GM18858 (cell line): Measurements from ENCODE around the gene C1orf122.

Experiments
- ATAC-seq: cut with Tn5 transposase; IDR thresholded peaks from one replicate; pipeline ENCODE4 v1.9.1; 2021; ENCODE audit not compliant: unreplicated experiment

Gene C1orf122

DNA sequence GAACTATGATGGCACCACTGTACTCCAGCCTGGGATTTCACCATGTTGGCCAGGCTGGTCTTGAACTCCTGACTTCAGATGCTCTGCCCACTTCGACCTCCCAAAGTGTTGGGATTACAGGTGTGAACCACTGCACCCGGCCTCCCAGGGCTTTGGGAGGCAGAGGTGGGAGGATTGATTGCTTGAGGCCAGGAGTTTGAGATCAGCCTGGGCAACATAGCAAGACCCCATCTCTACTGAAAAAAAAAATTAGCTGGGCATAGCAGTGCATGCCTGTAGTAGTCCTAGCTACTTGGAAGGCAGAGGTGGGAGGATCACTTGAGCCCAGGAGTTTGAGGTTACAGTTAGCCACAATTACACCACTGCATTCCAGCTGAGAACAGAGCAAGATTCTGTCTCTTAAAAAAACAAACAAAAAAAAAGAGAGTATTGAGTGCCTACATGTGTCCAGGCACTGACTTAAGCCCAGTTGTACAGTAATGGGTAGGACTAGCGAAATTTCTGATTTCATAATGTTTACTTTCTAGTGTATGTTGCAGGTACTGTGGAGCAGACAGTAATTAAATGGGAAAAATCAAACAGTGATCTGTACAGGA is 9.7 kb upstream of the C1orf122 start:
- ATAC-seq, result no peak

DNA sequence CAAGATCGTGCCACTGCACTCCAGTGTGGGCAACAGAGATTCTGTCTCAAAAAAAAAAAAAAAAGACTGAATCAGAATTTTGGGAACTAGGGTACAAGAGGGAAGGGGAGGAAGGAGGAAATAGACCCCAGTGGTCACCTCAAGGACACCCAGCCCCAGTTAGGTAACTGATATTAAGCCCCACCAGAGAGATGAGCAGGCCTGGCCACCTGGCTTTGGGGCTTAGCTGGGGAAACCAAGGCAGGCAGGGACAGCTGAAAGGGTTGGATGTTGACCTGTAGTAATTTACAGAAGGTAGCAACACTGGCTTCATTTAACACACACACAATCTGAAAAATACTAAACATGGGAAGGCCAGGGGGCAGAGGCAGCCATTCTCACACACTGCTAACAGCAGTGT is 5.2 kb upstream of the C1orf122 start:
- no peak for ATAC-seq

DNA sequence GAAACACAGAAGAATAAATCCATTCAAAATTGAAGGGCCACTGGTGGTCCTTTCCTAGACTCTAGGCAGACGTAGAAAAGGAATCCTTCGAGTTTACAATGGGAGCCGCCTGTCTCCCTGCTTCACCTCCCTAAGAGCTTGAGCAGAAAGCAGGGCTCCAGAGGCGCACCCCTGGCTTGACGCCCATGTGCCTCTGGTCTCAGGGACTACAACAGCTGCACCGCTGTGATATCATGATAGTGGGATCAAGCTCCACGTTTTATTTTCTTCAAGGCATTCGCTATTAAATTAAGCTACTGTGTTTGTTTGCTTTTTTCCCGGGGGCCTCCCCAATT is 403 bp upstream of the C1orf122 start:
- no peak for ATAC-seq

DNA sequence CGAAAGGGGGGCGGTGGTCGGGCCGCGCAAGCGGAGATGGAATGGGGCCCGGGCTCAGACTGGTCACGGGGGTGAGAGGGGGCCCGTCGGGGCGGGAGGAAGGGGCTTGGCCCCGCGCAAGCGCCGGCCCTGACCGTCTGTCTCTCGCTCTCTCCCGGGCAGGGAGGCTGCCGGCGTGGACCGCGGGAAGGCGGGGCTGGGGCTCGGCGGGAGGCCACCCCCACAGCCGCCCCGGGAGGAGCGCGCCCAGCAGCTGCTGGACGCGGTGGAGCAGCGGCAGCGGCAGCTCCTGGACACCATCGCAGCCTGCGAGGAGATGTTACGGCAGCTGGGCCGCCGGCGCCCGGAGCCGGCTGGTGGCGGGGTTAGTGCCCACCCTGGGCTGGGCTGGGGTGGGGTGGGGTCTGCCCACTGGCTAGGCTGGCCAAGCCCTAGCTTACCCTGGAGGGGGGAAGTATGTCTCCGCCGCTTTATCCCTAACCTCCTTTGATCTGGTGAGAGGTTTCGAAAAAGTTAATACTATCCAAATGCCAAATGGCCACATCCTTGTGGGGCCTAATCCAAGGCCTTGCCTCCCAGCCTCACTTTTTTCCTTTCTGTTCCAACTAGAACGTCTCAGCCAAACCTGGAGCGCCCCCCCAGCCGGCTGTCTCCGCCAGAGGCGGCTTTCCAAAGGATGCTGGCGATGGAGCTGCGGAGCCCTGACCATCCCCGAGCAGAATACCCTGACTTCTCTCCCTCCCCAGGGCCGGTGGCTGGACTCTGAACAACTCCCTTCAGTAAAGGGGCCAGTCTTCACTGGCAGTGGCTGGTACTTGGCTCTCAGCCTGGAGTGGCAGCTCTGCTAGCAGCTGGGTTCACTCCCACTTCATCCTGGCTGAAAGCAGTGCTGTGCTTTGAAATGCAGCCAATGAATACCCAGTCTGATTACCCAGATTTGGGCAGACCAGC is 1.1 kb downstream of the C1orf122 start:
- peak; percentile 17 for ATAC-seq

DNA sequence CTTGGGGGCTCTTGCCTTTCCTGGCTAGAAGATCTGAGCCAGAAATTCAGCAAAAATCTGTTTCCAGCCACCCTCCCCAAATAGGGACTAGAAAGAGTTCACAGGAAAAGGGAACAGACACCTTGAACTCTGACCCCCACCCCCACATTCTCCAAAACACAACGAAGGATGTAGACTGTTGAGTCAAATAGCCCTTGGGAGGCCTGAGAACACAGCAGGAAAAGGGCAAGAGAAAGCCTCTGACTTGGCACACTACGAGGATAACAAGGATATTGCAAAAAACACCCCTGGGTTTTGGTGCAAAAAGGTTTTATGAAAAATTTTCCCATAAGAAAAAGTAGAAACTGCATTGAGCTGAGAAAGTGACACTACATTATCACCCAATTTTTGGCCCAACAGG is 2.4 kb downstream of the C1orf122 start:
- ATAC-seq, result no peak

DNA sequence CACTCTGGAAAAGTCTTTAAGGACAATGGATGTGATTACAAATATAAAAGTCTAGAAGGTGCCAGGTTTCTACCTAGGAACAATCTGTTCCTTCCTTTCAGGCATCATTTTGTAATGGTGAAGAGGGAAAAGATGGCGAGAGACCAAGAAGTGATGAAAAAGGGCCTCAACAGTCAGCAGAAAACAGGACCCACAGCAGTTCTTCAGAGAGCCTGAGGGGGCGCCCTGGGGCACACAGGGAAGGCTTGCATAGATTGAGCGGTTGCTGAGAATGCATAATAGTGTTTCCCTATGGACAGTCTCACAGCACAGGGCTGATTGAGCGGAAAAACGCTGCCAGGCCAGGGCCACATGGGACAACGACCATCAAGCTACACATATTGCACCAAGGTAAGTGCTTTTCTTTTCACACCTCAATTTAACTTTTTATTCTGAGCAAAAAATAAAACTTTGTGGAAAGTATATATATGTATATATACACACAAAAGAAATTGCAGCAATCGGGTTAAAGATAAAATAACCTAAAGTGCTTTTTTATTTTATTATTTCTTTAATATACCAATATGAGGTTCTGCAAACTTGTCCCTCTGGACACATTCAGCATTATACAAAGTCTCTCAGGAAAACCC is 3.6 kb downstream of the C1orf122 start:
- no peak for ATAC-seq

DNA sequence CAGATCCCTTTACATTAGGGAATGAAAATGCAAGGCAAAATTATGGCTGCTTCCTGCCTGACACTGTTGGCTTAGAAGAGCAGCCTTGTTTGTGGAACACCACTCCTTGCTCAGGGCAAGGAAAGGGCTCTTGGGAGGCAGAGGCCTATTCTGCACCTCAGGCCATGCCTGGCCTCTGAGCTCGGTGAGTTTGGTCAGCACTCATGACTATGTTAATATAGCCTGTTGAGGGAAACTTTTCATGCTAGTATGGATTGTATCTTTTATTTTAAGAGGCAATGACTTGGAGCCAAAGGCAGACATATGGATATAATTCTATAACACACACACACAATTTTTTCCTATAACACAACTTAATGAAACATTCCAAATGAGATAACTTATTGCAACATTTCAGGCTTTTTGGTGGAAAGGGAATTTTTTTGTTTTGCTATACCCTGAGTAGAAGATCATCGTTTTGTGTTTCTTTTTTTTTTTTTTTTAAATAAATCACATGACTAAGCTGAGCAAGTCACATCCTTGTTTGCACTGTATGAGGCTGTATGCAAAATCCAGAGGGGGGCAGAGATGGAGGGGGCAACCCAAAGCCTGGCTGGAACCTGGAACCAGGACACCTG is 6.0 kb downstream of the C1orf122 start:
- no peak for ATAC-seq

DNA sequence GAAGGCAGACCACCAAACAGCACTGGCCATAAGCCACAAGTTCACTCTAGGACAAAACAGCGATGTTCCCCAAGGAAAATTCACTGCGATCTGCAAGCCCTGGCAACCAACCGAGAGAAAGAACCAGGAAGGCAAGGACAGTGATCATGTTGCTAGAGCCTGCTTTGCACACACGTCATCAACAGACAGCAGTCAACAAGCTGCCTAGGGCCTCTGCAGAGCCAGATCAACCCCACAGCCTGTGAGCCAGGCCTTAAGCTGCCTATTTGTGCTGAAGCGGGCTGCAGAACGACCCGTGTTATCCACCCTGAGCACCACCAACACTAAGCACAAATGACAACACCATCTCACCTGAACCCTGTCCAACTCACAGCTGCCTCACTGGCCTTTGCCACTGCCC is 6.7 kb downstream of the C1orf122 start:
- ATAC-seq, result no peak

DNA sequence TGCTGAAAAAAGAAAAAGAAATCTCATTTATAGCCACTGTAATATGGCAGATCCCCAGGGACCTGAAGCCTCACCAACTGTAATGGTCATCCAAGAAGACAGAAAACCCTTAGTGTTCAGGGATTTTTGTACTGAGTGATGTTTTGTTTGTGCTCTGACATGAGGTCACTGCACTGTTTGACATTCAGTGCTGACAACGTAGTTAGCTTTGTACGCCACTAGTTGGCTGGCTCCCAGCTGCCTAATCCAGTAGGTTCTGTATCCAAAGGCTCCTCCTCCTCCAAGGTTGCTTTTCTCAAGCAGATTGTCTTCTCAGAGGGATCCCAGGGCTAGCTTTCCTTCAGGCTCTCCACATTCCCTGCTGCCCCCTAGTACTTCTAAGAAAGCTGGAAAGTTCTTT is 9.9 kb downstream of the C1orf122 start:
- ATAC-seq, result no peak

DNA sequence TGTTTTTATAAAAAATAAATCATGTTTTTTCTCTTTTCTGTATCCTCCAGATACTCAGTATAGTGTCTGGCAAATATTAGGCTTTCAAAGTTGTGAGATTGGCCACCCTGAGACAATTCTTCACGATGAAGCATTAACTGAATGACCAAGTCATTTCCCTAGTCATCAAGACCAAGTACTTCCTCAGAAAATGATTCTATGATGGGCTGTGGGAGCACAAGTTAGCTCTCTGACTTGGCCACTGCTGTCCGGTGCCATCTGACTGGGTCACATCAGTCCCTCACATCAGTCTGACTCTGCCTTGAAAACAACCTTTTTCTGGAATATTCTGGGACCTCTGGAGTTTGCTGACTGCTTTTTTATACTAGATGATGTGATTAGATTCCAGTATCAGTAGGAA is 13.9 kb downstream of the C1orf122 start:
- ATAC-seq, result no peak

DNA sequence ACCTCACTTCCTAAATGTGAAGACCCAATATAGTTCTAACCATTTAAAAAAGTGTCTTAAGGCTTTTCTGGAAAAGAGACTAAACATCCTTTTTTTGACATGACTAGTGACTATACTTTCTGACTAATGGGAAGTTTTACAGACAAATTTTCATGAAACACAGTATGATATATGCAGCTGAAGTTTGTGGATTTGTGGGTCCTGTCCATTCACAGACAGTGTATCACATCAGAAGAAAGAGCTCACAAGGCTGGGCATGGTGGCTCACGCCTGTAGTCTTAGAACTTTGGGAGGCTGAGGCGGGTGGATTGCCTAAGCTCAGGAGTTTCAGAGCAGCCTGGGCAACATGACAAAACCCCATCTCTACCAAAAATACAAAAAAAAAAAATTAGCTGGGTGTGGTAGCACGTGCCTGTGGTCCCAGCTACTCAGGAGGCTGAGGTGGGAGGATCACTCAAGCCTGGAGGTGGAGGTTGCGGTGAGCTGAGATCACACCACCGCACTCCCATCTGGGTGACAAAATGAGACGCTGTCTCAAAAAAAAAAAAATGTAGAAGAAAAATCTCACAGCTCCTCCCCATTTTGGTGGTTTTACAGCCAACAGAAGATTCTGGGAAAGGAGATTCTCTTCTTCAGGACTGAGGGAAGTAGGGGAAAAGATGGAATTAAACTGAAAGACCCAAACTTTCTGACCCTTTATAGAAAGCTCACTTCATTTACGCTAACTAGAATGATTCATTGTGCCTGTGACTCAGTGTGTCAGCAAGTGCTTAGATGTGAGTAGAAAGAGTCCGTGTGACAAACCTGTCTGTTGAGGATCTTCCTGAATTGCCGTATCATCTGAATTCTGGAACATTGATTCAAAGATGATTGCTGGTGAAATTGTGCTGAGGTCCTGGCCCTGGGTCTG is 15.6 kb downstream of the C1orf122 start:
- ATAC-seq, result no peak

DNA sequence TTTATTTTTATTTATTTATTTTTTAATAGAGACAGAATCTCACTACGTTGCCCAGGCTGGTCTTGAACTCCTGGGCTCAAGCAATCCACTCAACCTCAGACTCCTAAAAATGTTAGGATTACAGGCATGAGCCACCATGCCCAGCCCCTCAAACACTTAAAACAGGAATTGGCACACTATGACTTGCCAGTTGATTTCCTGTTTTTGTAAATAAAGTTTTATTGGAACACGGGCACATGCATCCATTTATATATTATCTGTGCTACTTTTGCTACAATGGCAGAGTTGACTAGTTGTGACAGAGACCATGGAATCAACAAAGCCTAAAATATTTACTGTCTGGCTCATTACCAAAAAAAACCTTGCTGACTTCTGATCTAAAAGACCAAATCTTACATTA is 16.4 kb downstream of the C1orf122 start:
- no peak for ATAC-seq

DNA sequence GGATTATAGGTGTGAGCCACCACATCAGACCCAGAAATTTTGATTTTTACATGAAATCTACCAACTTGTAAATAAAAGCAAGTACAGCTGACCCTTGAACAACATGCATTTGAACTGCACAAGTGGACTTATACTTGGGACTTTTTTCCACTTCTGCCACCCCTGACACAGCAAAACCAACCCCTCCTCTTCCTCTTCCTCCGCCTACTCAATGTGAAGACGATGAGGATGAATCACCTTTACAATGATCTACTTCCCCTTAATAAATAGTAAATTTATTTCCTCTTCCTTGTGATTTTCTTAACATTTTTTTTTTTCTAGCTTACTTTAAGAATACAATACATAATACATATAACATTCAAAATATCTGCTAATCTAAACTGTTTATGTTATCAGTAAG is 17.9 kb downstream of the C1orf122 start:
- ATAC-seq, result no peak

DNA sequence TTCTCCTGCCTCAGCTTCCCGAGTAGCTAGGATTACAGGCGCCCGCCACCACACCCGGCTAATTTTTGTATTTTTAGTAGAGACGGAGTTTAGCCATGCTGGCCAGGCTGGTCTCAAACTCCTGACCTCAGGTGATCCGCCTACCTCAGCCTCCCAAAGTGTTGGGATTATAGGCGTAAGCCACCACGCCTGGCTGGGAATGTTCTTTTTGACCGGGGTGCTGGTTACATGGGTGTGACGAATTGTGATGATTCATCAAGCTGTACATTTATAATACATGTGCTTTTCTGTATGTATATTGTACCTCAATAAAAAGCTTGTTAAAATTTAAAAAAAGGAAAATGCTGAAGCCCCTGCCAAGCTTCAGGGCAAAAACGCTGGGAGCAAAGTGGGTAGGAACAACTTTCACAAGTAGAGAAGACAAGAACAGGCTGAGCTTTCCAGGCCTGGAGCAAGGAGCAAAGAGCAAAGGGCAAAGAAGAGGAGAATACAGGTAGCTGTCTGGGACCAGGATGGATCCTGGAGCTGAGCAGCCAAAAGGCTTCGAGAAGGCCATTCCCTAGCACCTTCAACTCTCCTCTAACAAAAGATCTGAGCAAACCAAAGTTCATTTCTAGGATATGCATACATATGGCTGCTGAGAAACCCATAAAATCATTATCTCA is 21.0 kb downstream of the C1orf122 start:
- no peak for ATAC-seq

DNA sequence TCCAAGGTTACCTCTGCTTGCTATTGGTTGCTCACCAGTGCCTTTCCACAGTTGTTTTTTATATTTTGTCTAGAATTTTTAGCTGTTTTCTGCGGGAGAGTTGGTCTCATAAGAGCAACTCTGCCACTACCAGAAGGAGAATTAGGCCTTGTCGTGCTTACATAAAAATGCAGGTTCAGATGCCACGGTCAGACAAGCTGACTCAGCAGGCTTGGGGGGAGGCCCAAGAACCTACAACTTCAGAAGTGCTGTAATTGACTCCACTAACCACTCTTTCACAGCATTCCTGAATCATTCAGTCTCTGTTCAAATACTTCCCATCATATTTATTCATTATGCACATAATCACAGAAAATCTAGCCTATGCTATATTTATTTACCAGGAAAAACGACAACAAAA is 23.5 kb downstream of the C1orf122 start:
- no peak for ATAC-seq

DNA sequence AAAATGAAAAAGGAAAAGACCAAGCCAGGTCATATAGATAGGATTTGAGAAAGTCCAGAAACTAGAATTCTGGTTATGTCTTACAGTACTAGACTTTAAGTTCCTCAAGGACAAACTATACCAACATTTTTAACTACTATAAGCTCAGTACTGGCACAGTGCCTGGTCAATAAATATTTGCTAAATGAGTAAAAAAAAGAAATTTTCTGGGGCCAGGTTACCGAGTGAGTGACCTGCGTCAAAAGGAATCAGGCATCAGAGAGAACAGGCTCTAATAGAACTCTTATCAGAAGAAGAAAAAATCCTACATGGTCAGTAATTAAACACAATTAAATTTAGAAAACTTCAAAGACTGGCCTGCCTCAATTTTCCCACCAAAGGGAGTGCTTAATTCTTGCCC is 24.2 kb downstream of the C1orf122 start:
- no peak for ATAC-seq

DNA sequence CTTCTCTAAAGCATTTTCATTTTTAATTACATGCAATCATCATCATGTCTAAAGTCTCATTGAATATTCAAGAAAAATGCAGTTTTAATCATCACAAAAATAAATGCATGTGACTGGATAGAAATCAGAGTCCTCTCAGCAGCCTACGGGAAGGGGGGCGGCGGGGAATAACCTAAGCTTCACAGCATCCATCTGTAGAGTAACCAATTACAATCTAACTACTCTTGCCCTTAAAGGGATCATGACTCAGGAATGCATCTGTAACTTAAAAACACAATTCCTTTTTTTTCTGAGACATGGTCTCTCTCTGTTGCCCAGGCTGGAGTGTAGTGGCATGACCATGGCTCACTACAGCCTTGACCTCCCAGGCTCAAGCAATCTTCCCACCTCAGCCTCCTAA is 29.2 kb downstream of the C1orf122 start:
- ATAC-seq, result no peak

DNA sequence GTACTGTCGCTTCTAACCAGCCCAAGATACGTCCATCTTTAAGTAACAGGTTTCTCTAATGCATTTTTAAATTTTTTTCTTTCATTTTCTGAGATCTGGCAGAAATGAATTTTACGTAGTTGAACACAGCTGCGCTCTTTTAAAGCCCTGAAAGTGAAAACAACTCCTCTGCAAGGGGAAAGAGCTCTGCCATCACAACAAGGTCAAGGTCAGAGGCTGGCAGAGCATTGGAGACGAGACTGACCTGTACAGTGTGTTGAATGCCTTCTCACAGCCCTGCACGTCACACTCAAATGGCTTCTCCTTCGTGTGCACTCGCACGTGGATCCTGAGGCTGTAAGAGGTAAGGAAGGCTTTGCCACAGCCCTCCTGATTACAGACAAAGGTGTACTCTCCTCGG is 32.1 kb downstream of the C1orf122 start:
- no peak for ATAC-seq

DNA sequence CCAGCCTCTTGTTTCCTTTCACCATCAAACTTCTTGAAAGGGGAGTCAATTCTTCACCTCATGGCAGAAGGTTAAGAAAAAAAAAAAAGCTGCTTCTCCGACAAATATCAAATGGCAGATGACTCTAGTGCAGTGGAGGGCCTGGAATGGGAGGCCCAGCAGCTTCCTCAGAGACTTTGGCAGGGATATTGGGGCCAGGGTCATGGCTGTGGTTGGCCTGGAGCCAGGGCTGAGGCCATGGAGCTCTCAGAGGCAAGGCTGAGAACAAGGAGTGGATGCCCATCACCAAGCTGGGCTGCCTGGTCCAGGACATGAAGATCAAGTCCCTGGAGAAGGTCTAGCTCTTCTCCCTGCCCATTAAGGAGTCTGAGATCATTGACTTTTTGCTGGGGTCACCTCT is 33.1 kb downstream of the C1orf122 start:
- no peak for ATAC-seq

DNA sequence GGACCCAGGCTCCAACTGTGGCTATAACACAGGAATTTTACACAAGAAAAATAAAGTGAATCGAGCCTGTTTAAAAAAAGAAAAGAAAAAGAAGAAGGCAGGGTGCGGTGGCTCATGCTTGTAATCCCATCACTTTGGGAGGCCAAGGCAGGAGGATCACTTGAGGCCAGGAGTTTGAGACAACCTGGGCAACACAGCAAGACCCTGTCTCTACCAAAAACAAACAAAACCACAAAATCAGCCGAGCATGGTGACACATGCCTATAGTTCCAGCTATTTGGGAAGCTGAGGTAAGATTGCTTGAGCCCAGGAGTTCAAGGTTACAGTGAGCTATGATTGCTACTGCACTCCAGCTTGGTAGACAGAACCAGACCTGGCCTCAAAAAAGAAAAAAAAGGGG is 34.1 kb downstream of the C1orf122 start:
- ATAC-seq, result no peak
